Vagina (tissue), 2 donors: ENCODE results near the gene WDR73. TPM values are rescaled to one million over a fixed set of nuclear protein-coding genes. Genes with fewer than 3 reads are reported as not detected.

Source experiments
- DNase-seq, 2 donors: peaks; one replicate each; pipeline ENCODE4 v3.0.0-alpha.2; 2017; ENCODE audit errors: extremely low spot score in 2 of 2
- H3K27ac ChIP-seq: fragments of 200-600 bp; sonication (generic); one replicate; pipeline ENCODE4 v1.5.1; 2019
- H3K27me3 ChIP-seq: fragments of 200-600 bp; sonication (generic); one replicate; pipeline ENCODE4 v1.5.1; 2019
- H3K36me3 ChIP-seq, 2 donors: fragments of 200-600 bp; sonication (generic); one replicate each; pipeline ENCODE4 v1.5.1; 2017 to 2019
- H3K4me1 ChIP-seq: fragments of 200-600 bp; sonication (generic); one replicate; pipeline ENCODE4 v1.5.1; 2019
- H3K4me3 ChIP-seq, 2 donors: fragments of 200-600 bp; sonication (generic); 1 replicate in 1 of 2; 2 replicates in 1 of 2; pipeline ENCODE4 v1.5.1; 2016 to 2019
- H3K9me3 ChIP-seq: fragments of 200-600 bp; sonication (generic); one replicate; pipeline ENCODE4 v1.5.1; 2019
- CTCF ChIP-seq, 3 experiments: fragments of 450-650 bp in 2 of 3; fragments of 200-600 bp in 1 of 3; sonication (generic) in 1 of 3; IDR thresholded peaks; one replicate each; pipeline ENCODE4 v1.5.1; 2017 to 2019; ENCODE audit warnings: antibody characterized with exemption in 3 of 3, mild to moderate bottlenecking in 2 of 3, moderate library complexity in 2 of 3
- POLR2A ChIP-seq, 2 donors: fragments of 450-650 bp; IDR thresholded peaks; one replicate each; pipeline ENCODE4 v1.6.1; 2017; ENCODE audit warnings: antibody characterized with exemption in 2 of 2, mild to moderate bottlenecking in 2 of 2, moderate library complexity in 2 of 2
- POLR2AphosphoS5 ChIP-seq, 2 donors: sonication (generic); formaldehyde crosslinking; IDR thresholded peaks; one replicate each; pipeline ENCODE4 v1.9.0; 2017; ENCODE audit warnings: antibody characterized with exemption in 2 of 2, mild to moderate bottlenecking in 2 of 2, low read depth in 1 of 2; ENCODE audit not compliant: insufficient read depth in 1 of 2
- intact Hi-C: fragments of 100-400 bp; cut with DNase I; formaldehyde crosslinking; loops from one replicate; pipeline ENCODE4 v1.15.1; 2023
- total RNA-seq: library from RNA; depleted of rRNA; stranded (reverse); fragments of >200 nt; gene quantifications from one replicate; pipeline ENCODE4 v1.2.3, GENCODE V29; 2016

Gene WDR73
- total RNA-seq, 1 donor from 2014 or later: 24.1 TPM

GRCh38 chr15:84625123-84625522 lies 29.0 kb downstream of the WDR73 start:
- H3K27me3 ChIP-seq: no peaks in the 10 kb centered on the region
- no peak for TF ChIP-seq CTCF (IDR thresholded peaks at IDR 0.05)
- TF ChIP-seq POLR2AphosphoS5 (IDR thresholded peaks at IDR 0.05; ENCODE audit: insufficient read depth in 1 of 2, low read depth in 1 of 2): no peak
- TF ChIP-seq POLR2A (IDR thresholded peaks at IDR 0.05): no peak
- H3K27ac ChIP-seq: no peak overlapping the region
- intact Hi-C loops: no loop called here
- DNase-seq: no peak
- H3K9me3 ChIP-seq: peaks cover 13% of the 10 kb centered on the region
- no peak overlapping the region for H3K4me3 ChIP-seq
- peaks cover 0 to 25% of the 10 kb centered on the region in 2 donors for H3K36me3 ChIP-seq
- H3K4me1 ChIP-seq: peaks cover 2% of the 10 kb centered on the region

- DNase-seq: no peak
- Histone ChIP-seq H3K36me3 (peaks cover 0 to 25% of the 10 kb centered on the region in 2 donors), H3K27ac (no peak overlapping the region), H3K27me3 (no peaks in the 10 kb centered on the region), H3K9me3 (peaks cover 13% of the 10 kb centered on the region), H3K4me3 (no peak overlapping the region), H3K4me1 (no peaks in the 10 kb centered on the region)
- TF ChIP-seq CTCF (IDR thresholded peaks at IDR 0.05): no peak
- no peak for TF ChIP-seq POLR2AphosphoS5 (IDR thresholded peaks at IDR 0.05; ENCODE audit: insufficient read depth in 1 of 2, low read depth in 1 of 2)
- TF ChIP-seq POLR2A (IDR thresholded peaks at IDR 0.05): no peak
- intact Hi-C loops: no loop called here
These were observed 29.7 kb downstream of the WDR73 start for GRCh38 chr15:84624359-84624758.

GRCh38 chr15:84621358-84621979 lies 32.6 kb downstream of the WDR73 start:
- H3K4me1 ChIP-seq: no peaks in the 10 kb centered on the region
- no peak overlapping the region for H3K4me3 ChIP-seq
- no peak for TF ChIP-seq CTCF (IDR thresholded peaks at IDR 0.05)
- no peak for TF ChIP-seq POLR2A (IDR thresholded peaks at IDR 0.05)
- TF ChIP-seq POLR2AphosphoS5 (IDR thresholded peaks at IDR 0.05; ENCODE audit: insufficient read depth in 1 of 2, low read depth in 1 of 2): no peak
- peaks cover 0 to 25% of the 10 kb centered on the region in 2 donors for H3K36me3 ChIP-seq
- H3K9me3 ChIP-seq: peaks cover 13% of the 10 kb centered on the region
- H3K27ac ChIP-seq: no peak overlapping the region
- intact Hi-C loops: no loop called here
- H3K27me3 ChIP-seq: no peaks in the 10 kb centered on the region
- no peak for DNase-seq

- no peak overlapping the region for H3K4me3 ChIP-seq
- TF ChIP-seq POLR2AphosphoS5 (IDR thresholded peaks at IDR 0.05; ENCODE audit: insufficient read depth in 1 of 2, low read depth in 1 of 2) (no peak), POLR2A (IDR thresholded peaks at IDR 0.05) (no peak), CTCF (IDR thresholded peaks at IDR 0.05) (no peak)
- peaks cover 13% of the 10 kb centered on the region for H3K9me3 ChIP-seq
- H3K27me3 ChIP-seq: no peaks in the 10 kb centered on the region
- H3K27ac ChIP-seq: no peak overlapping the region
- peaks cover 0 to 25% of the 10 kb centered on the region in 2 donors for H3K36me3 ChIP-seq
- intact Hi-C loops: no loop called here
- H3K4me1 ChIP-seq: no peaks in the 10 kb centered on the region
- DNase-seq: no peak
These were observed 33.5 kb downstream of the WDR73 start for GRCh38 chr15:84620626-84621025.

- no peak overlapping the region for H3K4me3 ChIP-seq
- H3K9me3 ChIP-seq: peaks cover 7% of the 10 kb centered on the region
- H3K27ac ChIP-seq: no peak overlapping the region
- no peak for TF ChIP-seq POLR2A (IDR thresholded peaks at IDR 0.05)
- TF ChIP-seq CTCF (IDR thresholded peaks at IDR 0.05): no peak
- TF ChIP-seq POLR2AphosphoS5 (IDR thresholded peaks at IDR 0.05; ENCODE audit: insufficient read depth in 1 of 2, low read depth in 1 of 2): no peak
- DNase-seq: no peak
- no peaks in the 10 kb centered on the region for H3K27me3 ChIP-seq
- peaks cover 0 to 9% of the 10 kb centered on the region in 2 donors for H3K36me3 ChIP-seq
- intact Hi-C loops: no loop called here
- no peaks in the 10 kb centered on the region for H3K4me1 ChIP-seq
These were observed 37.8 kb downstream of the WDR73 start for GRCh38 chr15:84616235-84616634.
